Body of pancreas (tissue), 4 donors: ENCODE data around the gene GPR27.

Experiments
- CTCF ChIP-seq, 7 experiments: fragments of 450-650 bp in 4 of 7; fragments of 200-600 bp in 3 of 7; sonication (generic) in 3 of 7; IDR thresholded peaks; one replicate each; pipeline ENCODE4 v1.5.1; 2016 to 2019; ENCODE audit warnings: antibody characterized with exemption in 7 of 7
- POLR2A ChIP-seq, 3 donors: fragments of 450-650 bp; IDR thresholded peaks; one replicate each; pipeline ENCODE4 v1.6.1; 2016; ENCODE audit warnings: antibody characterized with exemption in 3 of 3, mild to moderate bottlenecking in 2 of 3

DNA sequence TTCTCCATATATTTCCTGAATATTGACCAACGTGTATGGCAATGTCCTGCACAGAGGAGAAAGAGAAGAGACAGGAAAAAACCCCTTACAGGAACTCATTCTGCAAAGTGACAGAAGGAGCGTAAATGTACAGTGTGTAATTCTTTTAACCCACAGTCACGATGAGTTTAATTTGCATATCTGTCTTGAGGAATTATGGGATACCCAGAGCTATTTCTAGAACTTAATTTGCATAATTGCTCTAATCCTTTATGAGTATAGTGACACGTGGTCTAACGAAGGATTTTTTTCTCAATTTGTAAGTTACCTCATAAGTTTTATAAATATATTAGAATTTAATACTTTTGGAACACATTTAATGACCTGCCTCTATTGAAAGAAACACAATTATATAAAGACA, 9.8 kb downstream of the GPR27 start:
- TF ChIP-seq CTCF (IDR thresholded peaks at IDR 0.05) (no peak), POLR2A (IDR thresholded peaks at IDR 0.05) (no peak)
